ENCODE data around the gene RAB19.

Gene RAB19

GRCh38 chr7:140456551-140457051 is 52.7 kb downstream of the RAB19 start:
- H3K4me2 ChIP-seq (ENCODE audit: low read length, poor library complexity, severe bottlenecking) = no peak overlapping the region
- H3K36me3 ChIP-seq (ENCODE audit: control insufficient read depth in 1 of 2, insufficient read depth in 2 of 2, low read depth in 1 of 2, low read length in 2 of 2) = peaks cover 24 to 89% of the 10 kb centered on the region in 2 experiments
- H3K27me3 ChIP-seq (ENCODE audit: control insufficient read depth in 1 of 2, insufficient read depth in 1 of 2, low read length in 2 of 2) = no peaks in the 10 kb centered on the region
- no peak overlapping the region for H3K27ac ChIP-seq (ENCODE audit: low read length, poor library complexity, severe bottlenecking)
- H2AFZ ChIP-seq (ENCODE audit: low read depth, low read length) = no peak overlapping the region
- no peak overlapping the region for H3K23ac ChIP-seq (ENCODE audit: low read length in 2 of 2)
- no peak overlapping the region for H2BK15ac ChIP-seq (ENCODE audit: low read depth, poor library complexity, severe bottlenecking)
- H3K18ac ChIP-seq (ENCODE audit: low read depth in 1 of 2, low read length in 2 of 2) = no peak overlapping the region
- H2AK5ac ChIP-seq (ENCODE audit: low read length, severe bottlenecking) = no peak overlapping the region
- 97% methylated on average over 8 of the region's 9 CpGs for WGBS
- peaks cover 4% of the 10 kb centered on the region for H3K4me1 ChIP-seq (ENCODE audit: control insufficient read depth, insufficient read depth, low read depth, low read length)
- peaks cover 28% of the 10 kb centered on the region for H3K79me1 ChIP-seq (replicated peaks; ENCODE audit: low read length, poor library complexity, severe bottlenecking)
- H3K4me3 ChIP-seq (ENCODE audit: insufficient read depth in 1 of 2, low read depth in 1 of 2, low read length in 2 of 2) = no peak overlapping the region
- no peak overlapping the region for H3K14ac ChIP-seq (ENCODE audit: low read length in 2 of 2)
- H2BK12ac ChIP-seq (ENCODE audit: low read length in 2 of 2) = no peak overlapping the region
- H3K4ac ChIP-seq (ENCODE audit: low read depth in 1 of 2, low read length in 2 of 2) = no peak overlapping the region
- H2BK120ac ChIP-seq (ENCODE audit: low read depth, low read length) = no peak overlapping the region
- no peaks in the 10 kb centered on the region for H3K9me3 ChIP-seq (ENCODE audit: control insufficient read depth, low read length)
- H3K9ac ChIP-seq (ENCODE audit: low read length) = no peak overlapping the region
- no peak overlapping the region for H4K8ac ChIP-seq (ENCODE audit: low read length)
- no peak for DNase-seq
- no peak overlapping the region for H4K91ac ChIP-seq (ENCODE audit: low read length)
- H2BK5ac ChIP-seq (ENCODE audit: low read depth, low read length, poor library complexity, severe bottlenecking) = no peak overlapping the region

DNA sequence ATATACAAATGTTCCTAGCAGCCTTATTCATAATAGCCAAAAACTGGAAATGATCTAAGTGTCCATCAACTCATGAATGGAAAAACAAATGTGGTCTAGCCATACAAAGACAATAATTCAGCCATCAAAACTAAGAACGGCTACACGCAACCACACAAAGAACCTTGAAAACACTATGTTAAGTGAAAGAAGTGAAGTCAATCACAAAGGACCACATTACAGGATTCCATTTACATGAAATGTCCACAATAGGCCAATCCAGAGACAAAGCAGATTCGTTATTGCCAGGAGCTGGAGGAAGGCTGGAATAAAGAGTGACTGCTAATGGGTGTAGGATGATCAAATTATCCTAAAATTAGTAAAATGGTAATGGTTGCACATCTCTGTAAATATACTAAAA is 54.3 kb downstream of the RAB19 start:
- H3K27ac ChIP-seq (ENCODE audit: low read length, poor library complexity, severe bottlenecking) = no peak overlapping the region
- no peak overlapping the region for H2AFZ ChIP-seq (ENCODE audit: low read depth, low read length)
- H4K91ac ChIP-seq (ENCODE audit: low read length) = no peak overlapping the region
- no peak overlapping the region for H2BK12ac ChIP-seq (ENCODE audit: low read length in 2 of 2)
- H3K27me3 ChIP-seq (ENCODE audit: control insufficient read depth in 1 of 2, insufficient read depth in 1 of 2, low read length in 2 of 2) = no peaks in the 10 kb centered on the region
- no peak overlapping the region for H3K23ac ChIP-seq (ENCODE audit: low read length in 2 of 2)
- no peak overlapping the region for H3K18ac ChIP-seq (ENCODE audit: low read depth in 1 of 2, low read length in 2 of 2)
- no peak overlapping the region for H3K14ac ChIP-seq (ENCODE audit: low read length in 2 of 2)
- H3K4me3 ChIP-seq (ENCODE audit: insufficient read depth in 1 of 2, low read depth in 1 of 2, low read length in 2 of 2) = no peak overlapping the region
- no peak overlapping the region for H3K9ac ChIP-seq (ENCODE audit: low read length)
- H3K4ac ChIP-seq (ENCODE audit: low read depth in 1 of 2, low read length in 2 of 2) = no peak overlapping the region
- WGBS = 100% methylated on average over 2 of the region's 3 CpGs
- peaks cover 32% of the 10 kb centered on the region for H3K79me1 ChIP-seq (replicated peaks; ENCODE audit: low read length, poor library complexity, severe bottlenecking)
- no peak overlapping the region for H2BK15ac ChIP-seq (ENCODE audit: low read depth, poor library complexity, severe bottlenecking)
- no peak overlapping the region for H2BK5ac ChIP-seq (ENCODE audit: low read depth, low read length, poor library complexity, severe bottlenecking)
- H3K4me1 ChIP-seq (ENCODE audit: control insufficient read depth, insufficient read depth, low read depth, low read length) = peaks cover 4% of the 10 kb centered on the region
- no peak overlapping the region for H2AK5ac ChIP-seq (ENCODE audit: low read length, severe bottlenecking)
- H4K8ac ChIP-seq (ENCODE audit: low read length) = no peak overlapping the region
- H3K36me3 ChIP-seq (ENCODE audit: control insufficient read depth in 1 of 2, insufficient read depth in 2 of 2, low read depth in 1 of 2, low read length in 2 of 2) = peaks cover 33 to 93% of the 10 kb centered on the region in 2 experiments
- DNase-seq = no peak
- H3K9me3 ChIP-seq (ENCODE audit: control insufficient read depth, low read length) = no peaks in the 10 kb centered on the region
- no peak overlapping the region for H2BK120ac ChIP-seq (ENCODE audit: low read depth, low read length)
- H3K4me2 ChIP-seq (ENCODE audit: low read length, poor library complexity, severe bottlenecking) = no peak overlapping the region

GRCh38 chr7:140458916-140459315 is 55.1 kb downstream of the RAB19 start:
- H4K8ac ChIP-seq (ENCODE audit: low read length) = no peak overlapping the region
- H3K27ac ChIP-seq (ENCODE audit: low read length, poor library complexity, severe bottlenecking) = no peak overlapping the region
- no peak for DNase-seq
- no peak overlapping the region for H2AFZ ChIP-seq (ENCODE audit: low read depth, low read length)
- no peak overlapping the region for H3K18ac ChIP-seq (ENCODE audit: low read depth in 1 of 2, low read length in 2 of 2)
- no peak overlapping the region for H2BK12ac ChIP-seq (ENCODE audit: low read length in 2 of 2)
- no peak overlapping the region for H3K23ac ChIP-seq (ENCODE audit: low read length in 2 of 2)
- no peak overlapping the region for H2BK120ac ChIP-seq (ENCODE audit: low read depth, low read length)
- WGBS = over 99% methylated on average over 7 of the region's 8 CpGs
- no peak overlapping the region for H3K9ac ChIP-seq (ENCODE audit: low read length)
- no peak overlapping the region for H2BK5ac ChIP-seq (ENCODE audit: low read depth, low read length, poor library complexity, severe bottlenecking)
- no peak overlapping the region for H4K91ac ChIP-seq (ENCODE audit: low read length)
- H3K9me3 ChIP-seq (ENCODE audit: control insufficient read depth, low read length) = no peaks in the 10 kb centered on the region
- peaks cover 4% of the 10 kb centered on the region for H3K4me1 ChIP-seq (ENCODE audit: control insufficient read depth, insufficient read depth, low read depth, low read length)
- H3K27me3 ChIP-seq (ENCODE audit: control insufficient read depth in 1 of 2, insufficient read depth in 1 of 2, low read length in 2 of 2) = no peaks in the 10 kb centered on the region
- H2AK5ac ChIP-seq (ENCODE audit: low read length, severe bottlenecking) = no peak overlapping the region
- no peak overlapping the region for H2BK15ac ChIP-seq (ENCODE audit: low read depth, poor library complexity, severe bottlenecking)
- peaks cover 34 to 88% of the 10 kb centered on the region in 2 experiments for H3K36me3 ChIP-seq (ENCODE audit: control insufficient read depth in 1 of 2, insufficient read depth in 2 of 2, low read depth in 1 of 2, low read length in 2 of 2)
- H3K4me3 ChIP-seq (ENCODE audit: insufficient read depth in 1 of 2, low read depth in 1 of 2, low read length in 2 of 2) = no peak overlapping the region
- no peak overlapping the region for H3K4me2 ChIP-seq (ENCODE audit: low read length, poor library complexity, severe bottlenecking)
- no peak overlapping the region for H3K4ac ChIP-seq (ENCODE audit: low read depth in 1 of 2, low read length in 2 of 2)
- peaks cover 29% of the 10 kb centered on the region for H3K79me1 ChIP-seq (replicated peaks; ENCODE audit: low read length, poor library complexity, severe bottlenecking)
- H3K14ac ChIP-seq (ENCODE audit: low read length in 2 of 2) = no peak overlapping the region

DNA sequence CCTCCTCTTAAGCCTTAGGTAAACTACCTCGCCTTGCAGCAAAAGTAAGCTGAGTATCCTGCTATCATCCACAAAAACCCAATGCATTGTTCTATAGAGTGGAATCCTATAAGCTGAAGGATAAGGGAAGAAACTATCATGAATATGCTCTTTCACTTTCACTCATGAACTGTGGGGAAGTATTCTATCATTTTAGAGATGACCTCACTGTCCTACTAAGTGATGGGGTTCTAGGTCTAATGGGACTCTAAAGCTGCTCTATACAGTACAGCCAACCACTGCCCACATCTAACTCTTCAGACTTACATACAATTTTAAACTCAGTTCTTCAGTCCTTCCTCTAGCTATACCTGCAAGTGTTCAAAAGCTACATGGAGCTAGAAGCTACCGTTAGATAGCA is 59.3 kb downstream of the RAB19 start:
- H4K8ac ChIP-seq (ENCODE audit: low read length) = no peak overlapping the region
- H2BK120ac ChIP-seq (ENCODE audit: low read depth, low read length) = no peak overlapping the region
- H3K9ac ChIP-seq (ENCODE audit: low read length) = no peak overlapping the region
- no peak overlapping the region for H2BK12ac ChIP-seq (ENCODE audit: low read length in 2 of 2)
- H3K18ac ChIP-seq (ENCODE audit: low read depth in 1 of 2, low read length in 2 of 2) = no peak overlapping the region
- H4K91ac ChIP-seq (ENCODE audit: low read length) = no peak overlapping the region
- H3K4me1 ChIP-seq (ENCODE audit: control insufficient read depth, insufficient read depth, low read depth, low read length) = no peaks in the 10 kb centered on the region
- H3K27me3 ChIP-seq (ENCODE audit: control insufficient read depth in 1 of 2, insufficient read depth in 1 of 2, low read length in 2 of 2) = no peaks in the 10 kb centered on the region
- H3K36me3 ChIP-seq (ENCODE audit: control insufficient read depth in 1 of 2, insufficient read depth in 2 of 2, low read depth in 1 of 2, low read length in 2 of 2) = peaks cover 43 to 76% of the 10 kb centered on the region in 2 experiments
- no peak overlapping the region for H2AFZ ChIP-seq (ENCODE audit: low read depth, low read length)
- 92% methylated on average over 1 of the region's 2 CpGs for WGBS
- peaks cover 42% of the 10 kb centered on the region for H3K79me1 ChIP-seq (replicated peaks; ENCODE audit: low read length, poor library complexity, severe bottlenecking)
- H3K23ac ChIP-seq (ENCODE audit: low read length in 2 of 2) = no peak overlapping the region
- H3K14ac ChIP-seq (ENCODE audit: low read length in 2 of 2) = no peak overlapping the region
- H2BK15ac ChIP-seq (ENCODE audit: low read depth, poor library complexity, severe bottlenecking) = no peak overlapping the region
- H2AK5ac ChIP-seq (ENCODE audit: low read length, severe bottlenecking) = no peak overlapping the region
- no peak overlapping the region for H2BK5ac ChIP-seq (ENCODE audit: low read depth, low read length, poor library complexity, severe bottlenecking)
- DNase-seq = no peak
- H3K9me3 ChIP-seq (ENCODE audit: control insufficient read depth, low read length) = no peaks in the 10 kb centered on the region
- no peak overlapping the region for H3K27ac ChIP-seq (ENCODE audit: low read length, poor library complexity, severe bottlenecking)
- H3K4me3 ChIP-seq (ENCODE audit: insufficient read depth in 1 of 2, low read depth in 1 of 2, low read length in 2 of 2) = no peak overlapping the region
- no peak overlapping the region for H3K4me2 ChIP-seq (ENCODE audit: low read length, poor library complexity, severe bottlenecking)
- H3K4ac ChIP-seq (ENCODE audit: low read depth in 1 of 2, low read length in 2 of 2) = no peak overlapping the region

Data from mesenchymal stem cell (in vitro differentiated cells and primary cell).